Common myeloid progenitor, CD34-positive (primary cell): ENCODE results near the gene SEC14L1.

Source experiments
- CTCF ChIA-PET: fragments of 350-600 bp; sonication (Branson Sonifier 250); formaldehyde crosslinking; loops from one replicate; lab custom pipeline; 2021; ENCODE audit warnings: antibody characterized with exemption; lab: Charles Lee
- POLR2A ChIA-PET: fragments of 350-600 bp; sonication (Branson Sonifier 250); formaldehyde crosslinking; loops from one replicate; lab custom pipeline; 2021; ENCODE audit warnings: antibody characterized with exemption; lab: Charles Lee
- DNase-seq, 3 donors: peaks; one replicate each; pipeline versions ENCODE4 v3.0.0 to v3.0.0-alpha.2; 2013
- H3K27ac ChIP-seq, 2 experiments: 1 replicate in 1 of 2; 2 replicates in 1 of 2; pipeline ENCODE4 v1.7.0; 2013; ENCODE audit warnings: inconsistent platforms in 2 of 2, low read length in 2 of 2, mild to moderate bottlenecking in 2 of 2, low read depth in 1 of 2, moderate library complexity in 1 of 2; ENCODE audit not compliant: severe bottlenecking in 2 of 2, insufficient read depth in 1 of 2, poor library complexity in 1 of 2
- H3K27me3 ChIP-seq, 5 experiments: replicated peaks in 2 of 5; 1 replicate in 3 of 5; 2 replicates in 2 of 5; pipeline versions ENCODE4 v1.6.1 to v1.7.0; 2013; ENCODE audit warnings: low read length in 4 of 5, mild to moderate bottlenecking in 2 of 5, moderate library complexity in 2 of 5, inconsistent platforms in 1 of 5; ENCODE audit not compliant: insufficient read depth in 5 of 5, control insufficient read depth in 4 of 5
- H3K36me3 ChIP-seq, 4 experiments: 1 replicate in 2 of 4; 2 replicates in 2 of 4; pipeline versions ENCODE4 v1.6.1 to v1.7.0; 2013; ENCODE audit warnings: low read length in 3 of 4, control low read depth in 1 of 4, mild to moderate bottlenecking in 1 of 4; ENCODE audit not compliant: control insufficient read depth in 4 of 4, insufficient read depth in 4 of 4
- H3K4me1 ChIP-seq, 4 experiments: 1 replicate in 3 of 4; 2 replicates in 1 of 4; pipeline versions ENCODE4 v1.6.1 to v1.7.1; 2013; ENCODE audit warnings: low read length in 3 of 4, mild to moderate bottlenecking in 3 of 4, control low read depth in 1 of 4, inconsistent platforms in 1 of 4, moderate library complexity in 1 of 4; ENCODE audit not compliant: control insufficient read depth in 4 of 4, insufficient read depth in 4 of 4; ENCODE audit errors: control extremely low read depth in 1 of 4
- H3K4me3 ChIP-seq, 7 experiments: 1 replicate in 4 of 7; 2 replicates in 3 of 7; pipeline versions ENCODE4 v1.5.1 to v1.7.0; 2013; ENCODE audit warnings: mild to moderate bottlenecking in 7 of 7, low read length in 6 of 7, moderate library complexity in 6 of 7, inconsistent platforms in 2 of 7, low read depth in 2 of 7, control low read depth in 1 of 7; ENCODE audit not compliant: insufficient read depth in 4 of 7, control insufficient read depth in 1 of 7; ENCODE audit errors: extremely low read depth in 1 of 7
- H3K9me3 ChIP-seq, 5 experiments: 1 replicate in 4 of 5; 2 replicates in 1 of 5; pipeline versions ENCODE4 v1.6.1 to v1.7.1; 2013; ENCODE audit warnings: low read length in 4 of 5, mild to moderate bottlenecking in 2 of 5, inconsistent platforms in 1 of 5, low read depth in 1 of 5, moderate library complexity in 1 of 5; ENCODE audit not compliant: control insufficient read depth in 4 of 5, insufficient read depth in 2 of 5; ENCODE audit errors: control extremely low read depth in 1 of 5
- WGBS: methylation state at CpG from one replicate; pipeline ENCODE4 v1.1.5; 2013; ENCODE audit not compliant: insufficient coverage; 5-methylcytosine and 5-hydroxymethylcytosine counted together

Gene SEC14L1

DNA sequence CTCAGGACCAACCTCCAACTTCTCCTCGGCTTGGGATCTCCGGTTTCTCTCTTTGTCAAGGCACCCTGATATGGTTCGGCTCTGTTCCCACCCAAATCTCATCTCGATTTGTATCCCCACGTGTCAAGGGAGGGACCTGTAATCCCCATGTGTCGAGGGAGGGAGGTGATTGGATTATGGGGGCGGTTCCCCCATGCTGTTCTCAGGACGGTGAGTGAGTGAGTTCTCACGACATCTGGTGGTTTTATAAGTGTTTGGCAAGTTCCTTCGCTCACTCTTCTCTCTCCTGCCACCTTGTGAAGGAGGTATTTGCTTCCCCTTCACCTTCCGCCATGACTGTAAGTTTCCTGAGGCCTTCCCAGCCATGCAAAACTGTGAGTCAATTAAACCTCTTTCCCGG, 117.9 kb downstream of the SEC14L1 start:
- ChIA-PET CTCF (interaction anchor here (1.0 kb wide), 1 partner anchor 9 kb away, joined by 3 read pairs; no protein-coding TSS in a partner anchor), POLR2A (no interaction called here)
- H3K27ac ChIP-seq: no peak overlapping the region
- no peak overlapping the region for H3K4me3 ChIP-seq
- H3K36me3 ChIP-seq: no peaks in the 10 kb centered on the region
- no peaks in the 10 kb centered on the region for H3K9me3 ChIP-seq
- H3K27me3 ChIP-seq: no peaks in the 10 kb centered on the region
- WGBS: 95% methylated on average over 11 of the region's 12 CpGs
- H3K4me1 ChIP-seq: peaks cover 0 to 9% (median 0%) of the 10 kb centered on the region in 4 experiments
- no peak for DNase-seq

DNA sequence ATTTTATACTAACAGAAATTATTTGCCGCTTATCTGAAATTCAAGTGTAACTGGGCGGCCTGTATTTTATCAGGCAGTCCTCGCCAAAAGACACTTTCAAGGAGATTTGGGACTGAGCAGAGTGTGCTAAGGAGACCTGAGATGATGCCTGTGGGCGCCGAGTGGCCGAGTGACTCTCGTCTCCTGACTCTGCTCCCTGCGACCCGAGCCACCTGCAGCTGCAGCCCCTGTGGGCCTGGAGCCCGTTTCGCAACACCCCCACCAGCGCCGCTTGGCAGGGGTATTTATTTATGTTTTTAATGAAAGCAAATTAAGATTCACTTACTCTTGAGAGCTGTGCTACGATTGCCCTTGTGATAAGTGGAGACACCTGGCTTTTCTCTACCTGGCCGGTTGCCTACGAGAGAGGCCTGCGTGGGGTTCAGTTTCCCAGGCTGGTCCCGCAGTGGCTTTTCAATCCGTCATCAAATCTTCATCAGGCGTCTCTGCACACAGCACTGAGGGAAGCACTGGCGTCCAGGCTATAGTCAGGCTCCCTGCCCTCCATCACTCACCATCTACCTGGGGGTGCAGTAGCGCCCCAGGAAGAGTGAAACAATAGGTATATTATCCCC, 124.0 kb downstream of the SEC14L1 start:
- POLR2A ChIA-PET: no interaction called here
- H3K27me3 ChIP-seq: no peaks in the 10 kb centered on the region
- peaks cover 0 to 4% (median 0%) of the 10 kb centered on the region in 4 experiments for H3K4me1 ChIP-seq
- CTCF ChIA-PET: interaction anchor here (1.0 to 1.5 kb wide), 3 partner anchors 9 to 174 kb away, joined by 3 to 4 read pairs (median 3); no protein-coding TSS in a partner anchor
- H3K27ac ChIP-seq: no peak overlapping the region
- DNase-seq: no peak
- no peak overlapping the region for H3K4me3 ChIP-seq
- H3K36me3 ChIP-seq: no peaks in the 10 kb centered on the region
- no peaks in the 10 kb centered on the region for H3K9me3 ChIP-seq
- 98% methylated on average over 21 of the region's 22 CpGs for WGBS

DNA sequence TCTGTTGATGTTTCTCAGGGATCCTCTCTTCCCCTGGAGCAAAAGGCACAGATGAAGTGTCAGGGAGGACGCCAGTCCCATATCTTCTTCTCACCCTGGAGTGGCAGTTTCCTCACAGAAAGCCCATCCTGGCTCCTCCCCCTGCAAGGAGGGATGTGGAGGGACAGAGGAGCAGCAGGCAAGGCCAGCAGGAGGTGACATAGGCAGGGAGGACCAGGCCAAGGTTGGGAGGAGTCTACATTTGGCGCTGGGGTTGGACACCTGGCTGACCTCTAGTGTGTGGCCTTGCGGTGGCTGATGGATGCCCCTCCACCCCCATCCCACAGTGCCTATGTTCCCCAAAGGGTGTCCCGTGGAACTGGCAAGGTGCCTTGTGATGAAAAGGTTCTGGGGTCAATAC, 125.4 kb downstream of the SEC14L1 start:
- Histone ChIP-seq H3K36me3 (no peaks in the 10 kb centered on the region), H3K4me1 (peaks cover 0 to 4% (median 0%) of the 10 kb centered on the region in 4 experiments), H3K9me3 (no peaks in the 10 kb centered on the region), H3K27ac (no peak overlapping the region), H3K4me3 (no peak overlapping the region), H3K27me3 (no peaks in the 10 kb centered on the region)
- ChIA-PET CTCF (interaction anchor here (1.0 to 1.5 kb wide), 2 partner anchors 9 to 176 kb away, joined by 3 read pairs; no protein-coding TSS in a partner anchor), POLR2A (no interaction called here)
- no peak for DNase-seq
- WGBS: no CpG with 5 or more reads among the region's 4 CpGs
